TTC549 (cell line): ENCODE data around the gene CAV2.

ENCODE experiments used
- FAIRE-seq: peaks from 2 replicates; lab custom pipeline; 2012; peaks lifted over from hg19 to GRCh38; lab: Jason Lieb, UNC

Gene CAV2

DNA sequence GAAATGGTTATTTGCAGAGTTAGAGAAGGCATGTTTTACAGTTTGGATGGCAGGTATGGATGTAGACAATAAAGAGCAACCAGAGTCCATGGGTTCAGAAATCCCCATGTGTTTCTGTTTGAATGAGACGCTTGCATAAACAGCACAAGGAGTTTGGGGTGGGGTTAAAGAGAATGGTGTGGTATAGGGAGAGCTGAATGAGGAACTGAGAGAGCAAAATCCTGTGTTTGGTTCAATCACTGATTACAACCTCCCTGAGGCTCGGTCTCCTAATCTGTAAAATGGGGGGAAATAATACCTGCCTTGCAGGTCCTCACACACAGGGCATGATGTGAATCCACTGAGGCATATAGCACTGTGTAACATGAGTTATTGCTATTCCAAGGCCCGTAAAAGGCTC is 49.0 kb downstream of the CAV2 start:
- FAIRE-seq, result no peak

DNA sequence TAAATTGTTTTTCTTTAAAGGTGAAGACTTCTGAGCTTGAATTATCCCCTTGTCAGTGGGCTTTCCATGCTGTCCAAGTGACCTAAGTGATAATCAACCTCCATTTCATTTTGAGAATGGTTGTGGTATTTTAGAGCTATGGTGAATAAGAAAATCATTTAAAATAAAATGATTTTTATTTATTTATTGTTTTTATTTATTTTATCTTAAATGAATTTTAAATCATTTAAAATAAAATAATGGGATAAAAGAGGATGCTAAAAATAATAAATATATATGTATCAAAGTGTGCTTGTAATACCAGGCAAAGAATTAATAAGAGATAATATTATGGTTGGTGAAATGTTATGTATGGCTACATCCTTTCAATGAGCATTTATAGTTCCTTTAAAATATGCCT is 49.8 kb downstream of the CAV2 start:
- no peak for FAIRE-seq

DNA sequence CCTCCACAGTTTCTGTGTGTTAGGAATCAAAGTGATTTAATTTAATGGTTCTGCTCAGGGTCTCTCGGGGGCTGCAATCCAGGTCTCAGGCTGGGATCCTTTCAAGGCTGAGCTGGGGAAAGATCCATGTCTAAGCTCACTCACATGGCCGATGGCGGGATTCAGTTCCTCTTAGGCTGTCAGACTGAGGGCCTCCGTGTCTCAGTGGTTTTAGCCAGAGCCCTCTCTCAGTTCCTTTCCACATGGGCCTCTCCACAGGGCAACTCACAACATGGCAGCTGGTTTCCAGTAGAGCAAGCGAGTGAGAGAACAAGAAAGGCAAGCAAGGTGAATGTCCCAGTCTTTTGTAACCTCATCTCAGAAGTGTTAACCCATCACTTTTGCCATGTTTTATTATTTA is 52.2 kb downstream of the CAV2 start:
- FAIRE-seq, result no peak

DNA sequence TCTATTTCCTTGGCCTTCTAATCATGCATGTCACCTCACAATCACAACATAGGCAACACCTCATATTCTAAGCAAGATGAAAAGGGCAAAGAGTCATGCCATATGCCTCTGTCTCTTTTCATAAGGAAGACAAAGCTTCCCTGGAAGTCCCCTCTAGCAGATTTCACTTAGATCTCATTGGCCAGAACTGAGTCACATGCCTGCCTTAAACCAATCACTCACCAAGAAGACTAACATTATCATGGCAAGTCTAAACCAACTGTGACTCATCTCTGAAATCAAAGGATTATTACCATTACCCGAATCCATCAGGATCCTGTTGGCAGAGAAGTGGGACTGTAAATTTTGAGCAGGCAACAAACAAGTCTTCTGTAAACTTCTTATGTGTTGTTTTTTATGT is 53.1 kb downstream of the CAV2 start:
- FAIRE-seq, result no peak

DNA sequence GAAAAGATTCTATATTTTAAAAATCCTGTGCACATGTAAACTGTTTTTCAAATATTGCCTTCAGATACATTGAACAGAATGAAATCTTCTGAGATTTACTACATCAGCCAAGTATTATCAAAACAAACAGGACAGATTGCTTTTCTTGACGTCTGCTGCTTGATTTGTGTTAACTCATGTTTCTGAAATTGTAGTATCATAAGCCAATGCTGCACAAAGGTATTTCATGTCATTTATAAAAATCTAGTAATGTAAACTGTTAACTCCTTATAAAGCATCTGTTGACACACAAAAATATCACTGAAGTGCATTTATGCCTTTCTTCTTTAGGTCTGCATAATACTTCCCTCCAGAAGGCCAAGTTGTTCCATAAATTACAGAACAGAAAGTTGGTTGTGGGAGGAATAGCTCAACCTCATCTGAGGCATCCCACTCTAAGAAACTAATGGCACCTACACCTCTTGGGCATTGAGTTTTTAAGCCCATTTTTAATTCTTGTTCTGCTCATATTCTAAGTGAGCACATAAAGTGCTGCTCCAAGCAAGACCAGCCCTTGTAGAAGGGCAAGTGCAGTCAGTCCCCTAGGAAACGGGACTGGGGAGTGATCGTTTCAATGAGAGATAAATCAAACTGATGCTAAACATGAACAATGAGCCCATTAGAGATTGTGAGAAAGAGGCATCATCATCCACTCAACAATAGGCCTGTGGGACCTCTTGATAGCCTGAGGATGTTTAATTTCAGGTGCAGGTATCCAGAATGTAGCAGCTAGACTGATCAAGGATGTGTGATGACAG is 53.8 kb downstream of the CAV2 start:
- no peak for FAIRE-seq

DNA sequence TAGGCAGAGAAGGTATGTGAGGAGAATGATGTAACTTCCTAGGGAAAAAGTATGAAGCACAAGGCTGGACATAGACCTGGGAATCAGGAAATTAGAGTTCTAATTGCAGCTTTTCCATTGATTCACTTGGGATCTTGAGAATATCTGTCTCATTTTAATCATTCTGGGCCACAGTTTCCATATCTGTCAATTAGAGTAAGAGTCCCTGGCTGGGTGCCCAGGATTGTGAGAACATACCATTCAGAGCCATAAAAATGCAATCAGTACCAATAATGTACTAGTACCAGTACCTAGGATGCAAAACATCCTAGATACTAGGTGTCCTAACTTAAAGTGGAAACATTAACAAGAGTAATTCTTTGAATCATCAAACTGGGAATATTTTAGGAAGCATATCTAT is 54.9 kb downstream of the CAV2 start:
- FAIRE-seq, result no peak

DNA sequence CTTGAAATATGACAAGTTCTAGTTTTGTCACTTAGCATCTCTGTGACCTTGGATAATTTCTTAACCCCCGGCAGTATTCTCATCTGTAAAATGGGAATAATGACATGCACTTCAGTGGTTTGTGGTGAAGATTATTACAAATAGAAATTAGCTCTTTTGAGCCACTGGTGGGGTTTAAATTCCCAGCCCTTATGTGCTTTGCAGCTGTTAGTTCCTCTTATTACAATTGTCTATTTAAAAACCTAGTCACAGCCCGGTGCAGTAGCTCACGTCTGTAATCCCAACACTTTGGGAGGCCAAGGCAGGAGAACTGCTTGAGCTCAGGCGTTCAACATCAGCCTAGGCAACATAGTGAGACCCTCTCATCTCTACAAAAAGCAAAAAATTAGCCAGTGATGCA is 55.4 kb downstream of the CAV2 start:
- FAIRE-seq, result no peak

DNA sequence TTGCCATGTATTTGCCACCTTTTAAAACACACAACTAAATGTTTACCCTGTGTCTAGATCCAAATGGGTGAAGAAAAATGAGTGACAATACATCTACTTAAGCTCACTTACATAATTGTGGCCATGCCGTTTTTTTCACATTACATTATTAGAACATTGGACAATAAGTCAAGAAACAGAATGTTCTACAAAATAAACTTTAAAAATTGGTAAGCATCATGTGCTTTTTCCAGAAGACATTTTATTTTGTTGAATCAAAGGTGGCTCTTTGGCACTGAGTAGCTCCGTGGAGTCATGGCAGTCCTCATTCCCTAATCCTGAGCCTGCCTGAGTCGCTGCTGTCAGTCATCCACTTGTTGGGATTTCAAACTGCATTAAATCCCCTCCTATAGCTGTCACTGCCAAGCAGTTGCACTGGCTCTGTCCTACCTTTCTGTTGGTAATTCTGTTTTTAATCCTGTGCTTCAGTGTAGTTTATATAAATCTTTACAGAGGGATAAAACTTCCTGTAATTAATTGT is 57.6 kb downstream of the CAV2 start:
- no peak for FAIRE-seq

DNA sequence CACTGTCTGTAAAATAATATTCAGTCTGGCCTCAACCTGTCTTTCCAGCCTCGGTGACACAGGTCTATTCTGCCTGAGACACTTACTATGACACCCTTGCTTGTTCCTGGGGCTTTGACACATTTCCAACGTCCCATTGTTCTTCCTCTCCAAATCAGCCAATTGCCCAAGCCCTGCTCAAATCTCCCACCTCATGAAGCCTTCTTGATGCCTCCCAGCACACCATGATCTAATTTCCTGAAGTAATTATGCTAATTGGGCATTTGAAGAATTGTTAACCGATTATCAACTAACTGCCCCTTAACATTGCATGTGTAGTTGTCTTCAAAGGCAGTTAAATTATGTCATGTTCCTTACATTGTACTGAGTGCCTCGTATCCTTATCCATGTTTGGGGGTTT is 58.4 kb downstream of the CAV2 start:
- no peak for FAIRE-seq
